Ecto neural progenitor cell (in vitro differentiated cells): ENCODE results near the gene METAP1D.
A peak's percentile ranks its signal among the peaks of the same experiment; 100 is the strongest.

Experiments used
- DNase-seq: peaks from one replicate; pipeline ENCODE4 v3.0.0-alpha.2; 2018; ENCODE audit warnings: low spot score

Gene METAP1D

GRCh38 chr2:172091761-172092566, 92.2 kb downstream of the METAP1D start:
- no peak for DNase-seq

- no peak for DNase-seq
These were observed 93.1 kb downstream of the METAP1D start for GRCh38 chr2:172092716-172093415.

- no peak for DNase-seq
These were observed 93.9 kb downstream of the METAP1D start for GRCh38 chr2:172093416-172094293.

GRCh38 chr2:172094294-172095145, 94.8 kb downstream of the METAP1D start:
- DNase-seq, result peak; percentile 68

GRCh38 chr2:172095146-172095904, 95.6 kb downstream of the METAP1D start:
- peak; percentile 78 for DNase-seq

- DNase-seq, result peak; percentile 64
These were observed 96.3 kb downstream of the METAP1D start for GRCh38 chr2:172095905-172096625.

- DNase-seq, result peak; percentile 71
These were observed 97.1 kb downstream of the METAP1D start for GRCh38 chr2:172096626-172097547.

GRCh38 chr2:172097557-172098131, 97.9 kb downstream of the METAP1D start:
- DNase-seq, result no peak

GRCh38 chr2:172098287-172098649, 98.5 kb downstream of the METAP1D start:
- no peak for DNase-seq

- peak; percentile 79 for DNase-seq
These were observed 99.1 kb downstream of the METAP1D start for GRCh38 chr2:172098650-172099471.

GRCh38 chr2:172099472-172100079, 99.8 kb downstream of the METAP1D start:
- DNase-seq, result no peak

- peak; percentile 67 for DNase-seq
These were observed 100.6 kb downstream of the METAP1D start for GRCh38 chr2:172100080-172100934.

- DNase-seq, result no peak
These were observed 101.4 kb downstream of the METAP1D start for GRCh38 chr2:172100935-172101820.

- DNase-seq, result peak; percentile 62
These were observed 102.2 kb downstream of the METAP1D start for GRCh38 chr2:172101821-172102390.
